GM11168 (cell line): ENCODE data around the gene LGALS3BP.

Source experiments
- in situ Hi-C: fragments of 300-500 bp; cut with MboI; formaldehyde crosslinking; loops from one replicate; pipeline ENCODE4 v1.12.0; 2022; ENCODE audit warnings: low sequenced_read_pairs; ENCODE audit not compliant: unreplicated experiment

Gene LGALS3BP

DNA sequence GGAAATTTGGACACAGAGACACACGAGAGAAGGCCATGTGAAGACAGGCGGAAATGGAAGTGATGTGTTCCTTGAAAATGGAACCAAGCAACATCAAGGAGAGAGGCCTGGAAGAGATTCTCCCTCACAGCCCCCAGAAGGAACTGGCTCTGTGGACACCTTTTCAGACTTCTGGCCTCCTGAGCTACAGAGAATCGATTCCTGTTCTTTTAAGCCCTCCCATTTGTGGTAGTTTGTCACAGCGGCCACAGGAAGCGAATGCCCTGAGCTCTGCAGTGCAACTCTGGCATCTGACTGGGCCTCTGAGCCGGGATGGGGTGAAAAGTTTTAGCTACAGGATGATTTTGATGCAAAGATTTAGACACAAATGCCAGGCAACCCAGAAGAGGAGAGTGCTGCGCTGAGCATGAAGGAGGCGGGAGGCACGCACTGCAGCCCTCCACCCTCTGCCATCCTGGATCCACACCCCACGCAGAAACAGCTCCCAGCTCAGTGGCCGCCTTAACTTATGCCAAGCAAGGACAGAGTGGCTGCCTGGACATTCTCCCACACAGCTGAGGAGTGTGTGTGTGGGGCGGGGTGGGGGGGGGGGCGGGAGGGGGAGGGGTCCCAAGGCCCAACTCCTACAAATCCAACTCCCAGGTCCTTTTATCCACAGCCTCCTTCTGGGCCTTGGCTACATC lies 56.8 kb downstream of the LGALS3BP start:
- in situ Hi-C loops: no loop called here

DNA sequence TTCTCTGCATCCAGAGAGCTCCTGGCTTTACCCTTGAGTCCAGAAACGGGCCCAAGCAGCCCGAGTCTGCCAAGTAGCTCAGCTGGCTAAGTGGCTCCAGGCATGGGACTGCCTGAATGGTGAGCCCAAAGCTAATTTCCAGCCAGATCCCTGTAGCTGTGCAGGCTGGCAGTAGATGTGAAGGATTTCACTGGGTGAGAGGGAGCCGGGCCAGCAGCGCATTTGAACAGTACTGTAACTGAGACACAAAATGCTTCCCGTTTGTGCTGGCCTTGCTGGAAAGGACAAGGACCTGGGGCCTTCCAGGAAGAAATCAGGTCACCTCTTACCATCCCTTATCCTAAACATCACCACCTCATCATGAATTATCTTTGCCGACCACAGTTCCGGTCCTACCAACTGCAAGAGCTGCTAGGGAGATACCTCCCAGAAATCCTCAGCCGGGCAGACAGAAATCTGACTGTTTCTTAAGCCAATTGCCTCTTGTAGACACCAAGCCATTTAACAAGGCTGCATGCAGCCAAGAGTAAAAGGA lies 58.2 kb downstream of the LGALS3BP start:
- in situ Hi-C loops: no loop called here
